DND-41 (cell line): ENCODE results near the gene MTMR2.

Experiments
- ATAC-seq: fragments of 200-7000 bp; cut with Tn5 transposase; 3 replicates; pipeline ENCODE4 v1.9.1; 2021; ENCODE audit warnings: low read depth; ENCODE audit not compliant: insufficient read depth
- DNase-seq: peaks from one replicate; pipeline ENCODE4 v3.0.0-alpha.2; 2020
- H2AFZ ChIP-seq: 2 replicates; pipeline ENCODE4 v1.6.0; 2012; ENCODE audit warnings: low read depth, low read length
- H3K27ac ChIP-seq: 2 replicates; pipeline ENCODE4 v1.5.1; 2012; ENCODE audit warnings: low read length, inconsistent platforms
- H3K27me3 ChIP-seq: fragments of 200-600 bp; sonication (generic); 2 replicates; pipeline ENCODE4 v1.6.0; 2012; ENCODE audit warnings: low read length, mild to moderate bottlenecking, inconsistent platforms; ENCODE audit not compliant: insufficient read depth, poor library complexity
- H3K36me3 ChIP-seq: 2 replicates; pipeline ENCODE4 v1.5.1; 2012; ENCODE audit warnings: low read length, inconsistent platforms; ENCODE audit not compliant: insufficient read depth
- H3K4me1 ChIP-seq: 2 replicates; pipeline ENCODE4 v1.5.1; 2012; ENCODE audit warnings: mild to moderate bottlenecking, low read length; ENCODE audit not compliant: insufficient read depth
- H3K4me2 ChIP-seq: 2 replicates; pipeline ENCODE4 v1.6.0; 2012; ENCODE audit warnings: mild to moderate bottlenecking, moderate library complexity, low read length, inconsistent platforms; ENCODE audit not compliant: insufficient read depth
- H3K4me3 ChIP-seq, 2 experiments: fragments of 200-600 bp in 1 of 2; shearing (Covaris generic) in 1 of 2; 2 replicates each; pipeline ENCODE4 v1.5.1; 2012 to 2016; ENCODE audit warnings: inconsistent platforms in 2 of 2, low read length in 2 of 2, mild to moderate bottlenecking in 2 of 2, low read depth in 1 of 2, moderate library complexity in 1 of 2
- H3K79me2 ChIP-seq: 2 replicates; pipeline ENCODE4 v1.6.0; 2012; ENCODE audit warnings: low read length, inconsistent platforms; ENCODE audit not compliant: insufficient read depth
- H3K9ac ChIP-seq: 2 replicates; pipeline ENCODE4 v1.6.0; 2012; ENCODE audit warnings: low read depth, mild to moderate bottlenecking, inconsistent platforms, low read length, moderate library complexity
- H3K9me3 ChIP-seq: 2 replicates; pipeline ENCODE4 v1.5.1; 2012; ENCODE audit warnings: low read length, moderate library complexity, mild to moderate bottlenecking, inconsistent platforms; ENCODE audit not compliant: insufficient read depth, severe bottlenecking
- H4K20me1 ChIP-seq: 2 replicates; pipeline ENCODE4 v1.6.0; 2012; ENCODE audit warnings: low read length; ENCODE audit not compliant: insufficient read depth
- EZH2 ChIP-seq: IDR thresholded peaks from 3 replicates; pipeline ENCODE4 v1.6.1; 2012; ENCODE audit warnings: borderline replicate concordance, low read depth, mild to moderate bottlenecking, moderate library complexity, low read length, inconsistent platforms; ENCODE audit not compliant: severe bottlenecking
- TF ChIP-seq, protein P1 (sequence below): IDR thresholded peaks from 2 replicates; pipeline ENCODE4 v1.5.1; 2012; ENCODE audit warnings: borderline replicate concordance, low read length, moderate library complexity, mild to moderate bottlenecking; ENCODE audit not compliant: poor library complexity, severe bottlenecking; ENCODE audit errors: extremely low read depth

Gene MTMR2

DNA sequence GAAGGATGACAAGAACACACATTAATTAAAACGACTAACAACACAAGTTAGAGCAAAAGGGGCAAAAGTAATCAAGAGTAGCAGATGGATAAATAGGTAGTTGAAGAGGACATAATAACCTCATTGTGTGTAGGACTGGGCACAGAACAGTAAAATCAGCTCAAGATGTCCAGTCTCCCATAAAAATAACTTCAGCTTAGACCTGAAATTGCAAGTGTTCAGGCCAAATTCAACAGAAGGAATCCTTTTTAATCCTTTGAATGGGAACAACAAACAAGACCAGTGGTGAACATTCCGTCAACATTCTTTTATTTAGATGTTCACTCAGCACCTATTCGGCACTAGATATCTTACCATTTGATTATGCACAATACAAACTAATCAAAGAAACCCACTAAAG is 4.4 kb downstream of the MTMR2 start:
- TF ChIP-seq, protein P1, sequence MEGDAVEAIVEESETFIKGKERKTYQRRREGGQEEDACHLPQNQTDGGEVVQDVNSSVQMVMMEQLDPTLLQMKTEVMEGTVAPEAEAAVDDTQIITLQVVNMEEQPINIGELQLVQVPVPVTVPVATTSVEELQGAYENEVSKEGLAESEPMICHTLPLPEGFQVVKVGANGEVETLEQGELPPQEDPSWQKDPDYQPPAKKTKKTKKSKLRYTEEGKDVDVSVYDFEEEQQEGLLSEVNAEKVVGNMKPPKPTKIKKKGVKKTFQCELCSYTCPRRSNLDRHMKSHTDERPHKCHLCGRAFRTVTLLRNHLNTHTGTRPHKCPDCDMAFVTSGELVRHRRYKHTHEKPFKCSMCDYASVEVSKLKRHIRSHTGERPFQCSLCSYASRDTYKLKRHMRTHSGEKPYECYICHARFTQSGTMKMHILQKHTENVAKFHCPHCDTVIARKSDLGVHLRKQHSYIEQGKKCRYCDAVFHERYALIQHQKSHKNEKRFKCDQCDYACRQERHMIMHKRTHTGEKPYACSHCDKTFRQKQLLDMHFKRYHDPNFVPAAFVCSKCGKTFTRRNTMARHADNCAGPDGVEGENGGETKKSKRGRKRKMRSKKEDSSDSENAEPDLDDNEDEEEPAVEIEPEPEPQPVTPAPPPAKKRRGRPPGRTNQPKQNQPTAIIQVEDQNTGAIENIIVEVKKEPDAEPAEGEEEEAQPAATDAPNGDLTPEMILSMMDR, result no peak
- TF ChIP-seq EZH2, result no peak
- no peak overlapping the region for H3K4me3 ChIP-seq
- no peak for ATAC-seq
- no peak overlapping the region for H3K9ac ChIP-seq
- peaks cover 27% of the 10 kb centered on the region for H3K4me1 ChIP-seq
- no peak for DNase-seq
- peaks cover 95% of the 10 kb centered on the region for H3K79me2 ChIP-seq
- no peak overlapping the region for H3K4me2 ChIP-seq
- no peaks in the 10 kb centered on the region for H3K9me3 ChIP-seq
- no peaks in the 10 kb centered on the region; the same call in 1 of the 2 replicates for H3K36me3 ChIP-seq
- H2AFZ ChIP-seq, result no peak overlapping the region
- H4K20me1 ChIP-seq, result peaks cover 15% of the 10 kb centered on the region; the same call in 1 of the 2 replicates
- H3K27ac ChIP-seq, result no peak overlapping the region
- H3K27me3 ChIP-seq, result no peaks in the 10 kb centered on the region

DNA sequence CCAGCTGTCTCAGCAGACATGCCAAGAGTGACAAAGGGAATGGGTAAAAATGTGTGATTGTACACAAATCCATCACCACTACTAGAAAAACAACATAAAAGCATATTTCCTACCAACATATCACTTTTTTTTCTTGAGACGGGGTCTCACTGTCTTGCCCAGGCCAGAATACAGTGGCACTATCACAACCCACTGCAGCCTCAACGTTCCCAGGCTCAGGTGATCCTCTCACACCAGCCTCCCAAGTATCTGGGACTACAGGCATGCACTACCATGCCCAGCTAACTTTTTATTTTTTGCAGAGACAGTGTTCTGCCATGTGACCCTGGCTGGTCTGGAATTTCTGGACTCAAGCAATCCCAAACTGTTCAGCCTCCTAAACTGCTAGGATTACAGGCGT is 5.2 kb downstream of the MTMR2 start:
- no peak for ATAC-seq
- Histone ChIP-seq H3K27ac (no peak overlapping the region), H4K20me1 (peaks cover 16% of the 10 kb centered on the region; the same call in 1 of the 2 replicates), H3K79me2 (peaks cover 90% of the 10 kb centered on the region), H3K36me3 (no peaks in the 10 kb centered on the region; the same call in 1 of the 2 replicates), H3K4me3 (no peak overlapping the region), H3K9me3 (no peaks in the 10 kb centered on the region), H3K27me3 (no peaks in the 10 kb centered on the region), H3K4me1 (peaks cover 27% of the 10 kb centered on the region), H3K4me2 (no peak overlapping the region), H2AFZ (no peak overlapping the region), H3K9ac (no peak overlapping the region)
- TF ChIP-seq EZH2, result no peak
- TF ChIP-seq, protein P1, result no peak
- no peak for DNase-seq

DNA sequence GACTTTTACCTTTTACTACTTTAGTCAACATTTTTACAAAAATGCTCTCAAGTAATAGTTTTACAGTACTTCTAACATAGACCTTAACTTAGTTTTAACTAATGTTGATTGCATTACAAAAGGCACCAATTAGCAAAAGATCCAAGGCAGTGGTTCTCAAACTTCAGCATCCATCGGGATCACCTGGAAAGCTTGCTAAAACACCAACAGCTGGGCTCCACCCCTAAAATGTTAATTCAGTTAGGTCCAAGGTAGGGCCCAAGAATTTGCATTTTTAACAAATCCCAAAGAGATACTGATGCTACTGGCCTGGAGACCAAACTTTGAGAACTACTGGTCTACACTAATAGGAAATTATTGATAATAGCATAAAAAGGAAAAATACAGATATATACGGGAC is 5.9 kb downstream of the MTMR2 start:
- H3K36me3 ChIP-seq, result no peaks in the 10 kb centered on the region
- no peak overlapping the region for H3K9ac ChIP-seq
- H3K4me2 ChIP-seq, result no peak overlapping the region
- H3K9me3 ChIP-seq, result no peaks in the 10 kb centered on the region
- H3K27ac ChIP-seq, result no peak overlapping the region
- H3K79me2 ChIP-seq, result peaks cover 89% of the 10 kb centered on the region
- H4K20me1 ChIP-seq, result peaks cover 16% of the 10 kb centered on the region; the same call in 1 of the 2 replicates
- TF ChIP-seq EZH2, result no peak
- TF ChIP-seq, protein P1, result no peak
- DNase-seq (no peak), ATAC-seq (no peak)
- H3K4me1 ChIP-seq, result peaks cover 23% of the 10 kb centered on the region
- no peak overlapping the region for H3K4me3 ChIP-seq
- no peaks in the 10 kb centered on the region for H3K27me3 ChIP-seq
- H2AFZ ChIP-seq, result no peak overlapping the region
